GM21529 (cell line): ENCODE data around the gene RAB11B.
"Not testable (repeated sequence)": the region's sequence is repeated elsewhere in the genome, so short reads cannot be mapped to it uniquely, and the experiment has no call there.

Experiments
- ATAC-seq: cut with Tn5 transposase; IDR thresholded peaks from one replicate; pipeline ENCODE4 v1.9.1; 2021; ENCODE audit not compliant: unreplicated experiment

The RAB11B gene

GRCh38 chr19:8370176-8371010 lies 19.8 kb upstream of the RAB11B start:
- no peak for ATAC-seq

GRCh38 chr19:8371011-8371804 lies 19.0 kb upstream of the RAB11B start:
- no peak for ATAC-seq

GRCh38 chr19:8373867-8374813 lies 16.0 kb upstream of the RAB11B start:
- no peak for ATAC-seq

- not testable (repeated sequence) for ATAC-seq
Measured at GRCh38 chr19:8375766-8376165, 14.4 kb upstream of the RAB11B start.

GRCh38 chr19:8376373-8376974 lies 13.7 kb upstream of the RAB11B start:
- not testable (repeated sequence) for ATAC-seq

GRCh38 chr19:8377598-8377997 lies 12.6 kb upstream of the RAB11B start:
- ATAC-seq, result no peak

GRCh38 chr19:8379156-8379891 lies 10.8 kb upstream of the RAB11B start:
- ATAC-seq, result not testable (repeated sequence)

- ATAC-seq, result not testable (repeated sequence)
Measured at GRCh38 chr19:8384569-8384968, 5.6 kb upstream of the RAB11B start.

- not testable (repeated sequence) for ATAC-seq
Measured at GRCh38 chr19:8385103-8385502, 5.1 kb upstream of the RAB11B start.

GRCh38 chr19:8385566-8385965 lies 4.6 kb upstream of the RAB11B start:
- ATAC-seq, result not testable (repeated sequence)

- ATAC-seq, result not testable (repeated sequence)
Measured at GRCh38 chr19:8386419-8386818, 3.7 kb upstream of the RAB11B start.

- no peak for ATAC-seq
Measured at GRCh38 chr19:8386990-8387389, 3.2 kb upstream of the RAB11B start.

GRCh38 chr19:8387688-8388611 lies 2.2 kb upstream of the RAB11B start:
- ATAC-seq, result no peak

- no peak for ATAC-seq
Measured at GRCh38 chr19:8388612-8388958, 1.6 kb upstream of the RAB11B start.

GRCh38 chr19:8390617-8390981 lies 439 bp downstream of the RAB11B start:
- ATAC-seq, result peak; percentile 40

GRCh38 chr19:8391198-8392016 lies 1.2 kb downstream of the RAB11B start:
- ATAC-seq, result no peak

- ATAC-seq, result no peak
Measured at GRCh38 chr19:8392017-8392591, 1.9 kb downstream of the RAB11B start.
